Osteoblast (primary cell): ENCODE results near the gene ATP10A. TPM values are rescaled to one million over a fixed set of nuclear protein-coding genes. Genes with fewer than 3 reads are reported as not detected.

Experiments used
- DNase-seq: peaks from one replicate; pipeline ENCODE4 v3.0.0; 2011; ENCODE audit warnings: low spot score, mixed read lengths; ENCODE audit not compliant: insufficient read length; ENCODE audit errors: missing footprints
- H2AFZ ChIP-seq: 2 replicates; pipeline ENCODE4 v1.6.0; 2011; ENCODE audit warnings: mild to moderate bottlenecking, low read length
- H3K27ac ChIP-seq: 2 replicates; pipeline ENCODE4 v1.5.1; 2011; ENCODE audit warnings: mild to moderate bottlenecking, low read depth, low read length, moderate library complexity
- H3K27me3 ChIP-seq: 2 replicates; pipeline ENCODE4 v1.6.0; 2012; ENCODE audit warnings: mild to moderate bottlenecking, control low read depth, inconsistent platforms, low read length, moderate library complexity; ENCODE audit not compliant: insufficient read depth
- H3K36me3 ChIP-seq: 2 replicates; pipeline ENCODE4 v1.5.1; 2011; ENCODE audit warnings: mild to moderate bottlenecking, low read length, control low read depth, moderate library complexity; ENCODE audit not compliant: insufficient read depth
- H3K4me1 ChIP-seq: 2 replicates; pipeline ENCODE4 v1.5.1; 2011; ENCODE audit warnings: mild to moderate bottlenecking, low read length, control low read depth, moderate library complexity; ENCODE audit not compliant: insufficient read depth
- H3K4me2 ChIP-seq: 2 replicates; pipeline ENCODE4 v1.6.0; 2011; ENCODE audit warnings: mild to moderate bottlenecking, low read length; ENCODE audit not compliant: insufficient read depth
- H3K4me3 ChIP-seq: fragments of 200-600 bp; sonication (generic); 3 replicates; pipeline ENCODE4 v1.5.1; 2012; ENCODE audit warnings: mild to moderate bottlenecking, low read length, inconsistent platforms; ENCODE audit not compliant: insufficient read depth
- H3K79me2 ChIP-seq: 2 replicates; pipeline ENCODE4 v1.6.0; 2012; ENCODE audit warnings: mild to moderate bottlenecking, low read length, control low read depth, inconsistent platforms; ENCODE audit not compliant: insufficient read depth
- H3K9me3 ChIP-seq: 2 replicates; pipeline ENCODE4 v1.5.1; 2011; ENCODE audit warnings: low read depth, low read length, control low read depth
- H4K20me1 ChIP-seq: 2 replicates; pipeline ENCODE4 v1.6.0; 2012; ENCODE audit warnings: mild to moderate bottlenecking, low read length, control low read depth; ENCODE audit not compliant: insufficient read depth
- CTCF ChIP-seq: IDR thresholded peaks from 2 replicates; pipeline ENCODE4 v1.5.1; 2011; ENCODE audit warnings: mild to moderate bottlenecking, low read depth, low read length, moderate library complexity; ENCODE audit errors: extremely low read depth
- total RNA-seq: library from RNA; depleted of rRNA; stranded (reverse); fragments of >200 nt; gene quantifications from 2 replicates; pipeline ENCODE4 v1.2.3, GENCODE V29; 2012

ATP10A gene
- total RNA-seq, 1 donor, result 32.9 TPM

GRCh38 chr15:25670621-25671020 is 192.5 kb downstream of the ATP10A start:
- TF ChIP-seq CTCF, result no peak
- peak overlapping the region; percentile 79 for H3K4me2 ChIP-seq
- H3K79me2 ChIP-seq, result no peaks in the 10 kb centered on the region
- H3K36me3 ChIP-seq, result no peaks in the 10 kb centered on the region
- H2AFZ ChIP-seq, result no peak overlapping the region
- peak; percentile 44 for DNase-seq
- H3K4me3 ChIP-seq, result peak overlapping the region; percentile 4
- H3K9me3 ChIP-seq, result no peaks in the 10 kb centered on the region
- no peaks in the 10 kb centered on the region for H4K20me1 ChIP-seq
- H3K27me3 ChIP-seq, result peaks cover 3% of the 10 kb centered on the region
- H3K4me1 ChIP-seq, result peaks cover 21% of the 10 kb centered on the region
- no peak overlapping the region for H3K27ac ChIP-seq

GRCh38 chr15:25670025-25670554 is 193.0 kb downstream of the ATP10A start:
- Histone ChIP-seq H3K36me3 (no peaks in the 10 kb centered on the region), H3K27me3 (peaks cover 3% of the 10 kb centered on the region), H3K4me1 (peaks cover 21% of the 10 kb centered on the region), H3K79me2 (no peaks in the 10 kb centered on the region), H3K4me2 (peak overlapping the region; percentile 79), H4K20me1 (no peaks in the 10 kb centered on the region), H3K4me3 (peak overlapping the region; percentile 59), H3K9me3 (no peaks in the 10 kb centered on the region), H3K27ac (no peak overlapping the region), H2AFZ (peak overlapping the region; percentile 38)
- no peak for TF ChIP-seq CTCF
- peak; percentile 80 for DNase-seq

- Histone ChIP-seq H3K27me3 (peaks cover 3% of the 10 kb centered on the region), H3K79me2 (no peaks in the 10 kb centered on the region), H3K9me3 (no peaks in the 10 kb centered on the region), H3K4me1 (peaks cover 21% of the 10 kb centered on the region), H3K4me3 (no peak overlapping the region), H4K20me1 (no peaks in the 10 kb centered on the region), H2AFZ (no peak overlapping the region), H3K27ac (no peak overlapping the region), H3K36me3 (no peaks in the 10 kb centered on the region), H3K4me2 (no peak overlapping the region)
- no peak for TF ChIP-seq CTCF
- DNase-seq, result no peak
Measured at GRCh38 chr15:25668901-25669300, 194.2 kb downstream of the ATP10A start.

- H3K79me2 ChIP-seq, result no peaks in the 10 kb centered on the region
- peaks cover 21% of the 10 kb centered on the region for H3K4me1 ChIP-seq
- no peaks in the 10 kb centered on the region for H3K9me3 ChIP-seq
- H3K27me3 ChIP-seq, result peaks cover 3% of the 10 kb centered on the region
- H3K4me2 ChIP-seq, result no peak overlapping the region
- H3K27ac ChIP-seq, result no peak overlapping the region
- no peaks in the 10 kb centered on the region for H3K36me3 ChIP-seq
- no peaks in the 10 kb centered on the region for H4K20me1 ChIP-seq
- H3K4me3 ChIP-seq, result no peak overlapping the region
- no peak overlapping the region for H2AFZ ChIP-seq
- DNase-seq, result no peak
- TF ChIP-seq CTCF, result no peak
Measured at GRCh38 chr15:25668236-25668795, 194.8 kb downstream of the ATP10A start.
